K562 (cell line): ENCODE data around the gene GHRL. TPM values are rescaled to one million over a fixed set of nuclear protein-coding genes. Genes with fewer than 3 reads are reported as not detected.

Experiments used
- ATAC-seq: fragments of 200-7000 bp; cut with Tn5 transposase; 3 replicates; pipeline ENCODE4 v1.9.1; 2020; ENCODE audit warnings: moderate library complexity
- BruUV-seq: library from RNA; stranded (reverse); fragments of 400-500 nt; replicated peaks from 2 replicates; lab custom pipeline; 2021; lab: Mats Ljungman, UMichigan
- CTCF ChIA-PET: fragments of 300-600 bp; formaldehyde crosslinking; extraction: SDS; loops from one replicate; lab custom pipeline; 2021; ENCODE audit warnings: low intra/inter-chr PET ratio; lab: Yijun Ruan, JAX
- POLR2A ChIA-PET: fragments of 300-600, 350-650 bp; sonication (Branson Sonifier 250); formaldehyde crosslinking; extraction: SDS; loops from one replicate; lab custom pipeline; 2021; ENCODE audit warnings: antibody characterized with exemption, inconsistent platforms; lab: Yijun Ruan, JAX
- DNase-seq, 4 experiments: peaks; one replicate each; pipeline versions ENCODE4 v3.0.0 to v3.0.0-alpha.2; 2011 to 2018; ENCODE audit warnings: low spot score in 3 of 4, mixed read lengths in 3 of 4; ENCODE audit errors: extremely low read depth in 1 of 4
- FAIRE-seq: peaks from 2 replicates; lab custom pipeline; 2011; peaks lifted over from hg19 to GRCh38; lab: Jason Lieb, UNC
- H2AFZ ChIP-seq: 2 replicates; pipeline ENCODE4 v1.6.0; 2011; ENCODE audit warnings: low read depth, low read length, control low read depth, inconsistent platforms
- H3K27ac ChIP-seq: fragments of 200-600 bp; 3 replicates; pipeline ENCODE4 v1.8.0; 2011; ENCODE audit warnings: low read depth, mild to moderate bottlenecking, control low read depth, inconsistent platforms, low read length, moderate library complexity, mixed read lengths; ENCODE audit errors: extremely low read depth
- H3K27me3 ChIP-seq, 2 experiments: fragments of 300-600 bp in 1 of 2; 2 replicates in 1 of 2; 3 replicates in 1 of 2; pipeline versions ENCODE4 v1.6.0 to v1.8.0; 2011; ENCODE audit warnings: inconsistent platforms in 2 of 2, low read length in 2 of 2, mild to moderate bottlenecking in 1 of 2, mixed read lengths in 1 of 2, moderate library complexity in 1 of 2; ENCODE audit not compliant: control insufficient read depth in 2 of 2, insufficient read depth in 2 of 2
- H3K36me3 ChIP-seq: fragments of 300-600 bp; 3 replicates; pipeline ENCODE4 v1.8.0; 2011; ENCODE audit warnings: mild to moderate bottlenecking, low read length, inconsistent platforms; ENCODE audit not compliant: control insufficient read depth, insufficient read depth
- H3K4me1 ChIP-seq, 2 experiments: fragments of 200-600 bp in 1 of 2; replicated peaks in 1 of 2; 2 replicates in 1 of 2; 3 replicates in 1 of 2; pipeline versions ENCODE4 v1.5.1 to v1.8.0; 2011; ENCODE audit warnings: inconsistent platforms in 2 of 2, low read length in 2 of 2, mild to moderate bottlenecking in 1 of 2, mixed read lengths in 1 of 2, moderate library complexity in 1 of 2; ENCODE audit not compliant: control insufficient read depth in 2 of 2, insufficient read depth in 2 of 2
- H3K4me2 ChIP-seq: 2 replicates; pipeline ENCODE4 v1.6.1; 2011; ENCODE audit warnings: low read length, control low read depth, inconsistent platforms, mixed read lengths; ENCODE audit not compliant: insufficient read depth
- H3K4me3 ChIP-seq: fragments of 200-600 bp; sonication (generic), shearing (Covaris generic); 2 replicates; pipeline ENCODE4 v1.5.1; 2016; ENCODE audit warnings: control low read depth, inconsistent platforms
- H3K79me2 ChIP-seq: fragments of 200-600 bp; 3 replicates; pipeline ENCODE4 v1.8.0; 2011; ENCODE audit warnings: low read length, inconsistent platforms; ENCODE audit not compliant: control insufficient read depth, insufficient read depth
- H3K9ac ChIP-seq, 2 experiments: 2 replicates each; pipeline versions ENCODE4 v1.6.0 to v1.6.1; 2011; ENCODE audit warnings: low read depth in 2 of 2, low read length in 2 of 2, control low read depth in 1 of 2, inconsistent platforms in 1 of 2, mild to moderate bottlenecking in 1 of 2, mixed read lengths in 1 of 2; ENCODE audit not compliant: insufficient read depth in 1 of 2
- H3K9me1 ChIP-seq: one replicate; pipeline ENCODE4 v1.6.0; 2011; ENCODE audit warnings: inconsistent platforms, mild to moderate bottlenecking, low read length, moderate library complexity; ENCODE audit not compliant: control insufficient read depth, insufficient read depth
- H3K9me3 ChIP-seq: replicated peaks from 2 replicates; pipeline ENCODE4 v1.5.1; 2011; ENCODE audit warnings: low read depth, low read length, inconsistent platforms; ENCODE audit not compliant: control insufficient read depth, insufficient read depth
- H4K20me1 ChIP-seq: replicated peaks from 2 replicates; pipeline ENCODE4 v1.6.1; 2011; ENCODE audit warnings: low read length, inconsistent platforms, mixed read lengths; ENCODE audit not compliant: control insufficient read depth, insufficient read depth
- ILF3 ChIP-seq: fragments of 450-650 bp; IDR thresholded peaks from 2 replicates; pipeline ENCODE4 v1.6.1; 2018; ENCODE audit warnings: antibody characterized with exemption, mild to moderate bottlenecking, moderate library complexity, borderline replicate concordance
- POLR2G ChIP-seq: fragments of 200-400 bp; formaldehyde crosslinking; IDR thresholded peaks from 2 replicates; pipeline ENCODE4 v1.6.1; 2017; ENCODE audit warnings: low read depth, mild to moderate bottlenecking, antibody characterized with exemption, low read length, moderate library complexity
- RBFOX2 ChIP-seq: fragments of 200-400 bp; formaldehyde crosslinking; IDR thresholded peaks from 2 replicates; pipeline ENCODE4 v1.6.1; 2017; ENCODE audit warnings: low read depth, mild to moderate bottlenecking, low read length, moderate library complexity
- SPI1 ChIP-seq: IDR thresholded peaks from 2 replicates; pipeline ENCODE4 v1.6.1; 2011; ENCODE audit warnings: low read depth, low read length, control low read depth, borderline replicate concordance
- ZBTB33 ChIP-seq: sonication (generic); formaldehyde crosslinking; IDR thresholded peaks from 2 replicates; pipeline ENCODE4 v1.8.1; 2023; ENCODE audit warnings: mild to moderate bottlenecking, missing genetic modification reagents
- ZNF174 ChIP-seq: fragments of 250-450 bp; sonication (Bioruptor Pico); IDR thresholded peaks from 2 replicates; pipeline ENCODE4 v1.4.0; 2020; ENCODE audit warnings: mild to moderate bottlenecking
- ZNF224 ChIP-seq: sonication (generic); formaldehyde crosslinking; IDR thresholded peaks from 2 replicates; pipeline ENCODE4 v1.8.0; 2022; ENCODE audit warnings: mild to moderate bottlenecking, missing genetic modification reagents
- WGBS: fragments of 100-300 bp; shearing (Covaris generic); methylation state at CpG from one replicate; pipeline ENCODE4 v1.1.6; 2016; ENCODE audit warnings: low coverage, mixed read lengths; ENCODE audit not compliant: insufficient coverage; ENCODE audit errors: missing lambda C conversion rate; 5-methylcytosine and 5-hydroxymethylcytosine counted together
- in situ Hi-C: fragments of 300-500 bp; cut with MboI; formaldehyde crosslinking; loops from 4 replicates; pipeline ENCODE4 v1.15.0; 2018; ENCODE audit warnings: inconsistent platforms, mixed read lengths
- intact Hi-C: fragments of 100-400 bp; cut with micrococcal nuclease; formaldehyde crosslinking; loops from 2 replicates; pipeline ENCODE4 v1.14.2; 2022
- polyA plus RNA-seq, 8 experiments: library from polyadenylated mRNA; depleted of rRNA in 4 of 8; stranded (reverse) in 5 of 8; unstranded in 3 of 8; fragments of >200 nt; fragmentation: Nextera tagmentation in 2 of 8; fragmentation: Illumina TruSeq in 1 of 8; extraction: Ambion mirVana in 2 of 8; extraction: Trizol in 1 of 8; gene quantifications; 2 replicates each; pipeline versions ENCODE4 v1.2.1 to v1.2.3, GENCODE V29; 2011 to 2014; ENCODE audit warnings: inconsistent platforms in 1 of 8, missing spikeins in 1 of 8
- total RNA-seq, 7 experiments: library from RNA; depleted of rRNA in 6 of 7; stranded (reverse); fragments of >200 nt in 6 of 7; fragmentation: Illumina TruSeq in 2 of 7; extraction: Trizol in 2 of 7; gene quantifications; 2 replicates each; pipeline versions ENCODE4 v1.2.1 to v1.2.3, GENCODE V29; 2011 to 2021; ENCODE audit warnings: low replicate concordance in 1 of 7

GHRL gene
- total and polyA plus RNA-seq, 9 of the 15 experiments (the other 6 are each of a cell fraction or from before 2014, with no cell fraction given): 0.08 to 0.29 (median 0.15) TPM; not detected in 5

GRCh38 chr3:10315101-10315500 is 22.4 kb upstream of the GHRL start:
- 93% methylated on average over 14 of the region's 14 CpGs for whole genome bisulfite sequencing
- BruUV-seq: no TSS peak
- H3K79me2 ChIP-seq: peaks cover 31% of the 10 kb centered on the region
- ChIA-PET POLR2A (interaction anchor here (0.6 to 2.9 kb wide), 9 partner anchors 9 to 500 kb away, joined by 3 to 30 read pairs (median 3); no protein-coding TSS in a partner anchor), CTCF (no interaction called here)
- H3K27me3 ChIP-seq: no peaks in the 10 kb centered on the region
- no peak for FAIRE-seq
- peaks cover 19% of the 10 kb centered on the region for H4K20me1 ChIP-seq
- peaks cover 5% of the 10 kb centered on the region in 2 experiments; a peak in 3 of 5 replicates for H3K4me1 ChIP-seq
- in situ Hi-C loops: loop anchor here (25.0 kb wide), 1 partner anchor 803 kb away; no protein-coding TSS in a partner anchor
- no peaks in the 10 kb centered on the region for H3K9me3 ChIP-seq
- DNase-seq: no peak
- no peak overlapping the region for H3K4me2 ChIP-seq
- H3K36me3 ChIP-seq: peaks cover 92% of the 10 kb centered on the region
- H3K9ac ChIP-seq: no peak overlapping the region
- no peak overlapping the region for H2AFZ ChIP-seq
- intact Hi-C loops: no loop called here
- ATAC-seq: no peak
- no peak overlapping the region for H3K27ac ChIP-seq
- TF ChIP-seq POLR2G (peak; percentile 51), SPI1 (no peak), ZNF224 (no peak), ZBTB33 (peak; percentile 60; the same call in 1 of the 2 replicates), RBFOX2 (peak; percentile 58), ZNF174 (CRISPR knock-in tag) (no peak), ILF3 (no peak)
- no peak overlapping the region for H3K4me3 ChIP-seq
- peaks cover 4% of the 10 kb centered on the region for H3K9me1 ChIP-seq
